ENCODE results near the gene PTPRT.

The PTPRT gene

DNA sequence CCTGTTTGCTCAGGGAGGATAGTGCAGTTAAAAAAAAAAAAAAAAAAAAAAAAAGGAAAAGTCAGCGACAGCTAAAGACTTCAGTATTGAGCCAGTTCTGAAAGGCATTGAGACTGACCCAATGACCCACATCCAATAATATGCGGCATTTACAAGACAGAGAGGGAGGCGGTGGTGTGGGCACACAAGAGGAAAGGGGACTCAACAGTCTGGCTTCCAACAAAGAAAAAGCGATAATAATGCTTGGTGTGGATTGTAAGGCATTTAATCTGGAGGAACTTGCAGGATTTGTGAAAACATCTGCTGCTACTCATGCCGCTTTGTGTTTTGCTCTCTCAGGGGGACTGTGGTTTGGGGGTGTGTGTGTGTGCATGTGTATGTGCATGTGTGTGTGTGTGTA lies 787.3 kb downstream of the PTPRT start:
- Mint-ChIP-seq H3K9me3 (peaks cover 12% of the 10 kb centered on the region), H3K4me1 (ENCODE audit: low read depth) (no peaks in the 10 kb centered on the region), H3K27ac (no peak overlapping the region), H3K36me3 (ENCODE audit: low read depth) (no peaks in the 10 kb centered on the region), H3K4me3 (no peak overlapping the region), H3K27me3 (no peaks in the 10 kb centered on the region)
- no peak for DNase-seq

GRCh38 chr20:42401613-42402012 lies 788.1 kb downstream of the PTPRT start:
- H3K4me3 Mint-ChIP-seq, result no peak overlapping the region
- peaks cover 12% of the 10 kb centered on the region for H3K9me3 Mint-ChIP-seq
- no peak for DNase-seq
- no peak overlapping the region for H3K27ac Mint-ChIP-seq
- no peaks in the 10 kb centered on the region for H3K4me1 Mint-ChIP-seq (ENCODE audit: low read depth)
- H3K36me3 Mint-ChIP-seq (ENCODE audit: low read depth), result no peaks in the 10 kb centered on the region
- no peaks in the 10 kb centered on the region for H3K27me3 Mint-ChIP-seq

DNA sequence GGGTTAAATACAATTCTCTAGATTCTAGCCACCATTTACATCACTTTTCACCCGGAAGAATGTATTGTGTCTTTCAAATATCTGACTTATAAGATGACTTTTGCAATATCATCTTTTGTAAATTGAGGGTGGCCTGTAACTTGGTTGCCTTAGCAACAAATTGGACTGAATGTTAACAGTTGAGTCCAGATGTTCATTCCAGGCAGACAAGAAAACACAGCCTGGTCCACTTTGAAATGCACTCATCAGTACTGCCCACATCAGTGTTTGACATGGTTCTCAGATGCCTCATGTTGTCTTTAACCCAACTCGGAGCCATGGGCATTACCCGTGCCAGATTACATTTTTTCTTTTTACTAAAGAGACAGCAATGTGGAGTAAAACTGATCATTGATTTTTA lies 789.9 kb downstream of the PTPRT start:
- H3K4me3 Mint-ChIP-seq, result no peak overlapping the region
- no peaks in the 10 kb centered on the region for H3K36me3 Mint-ChIP-seq (ENCODE audit: low read depth)
- peaks cover 12% of the 10 kb centered on the region for H3K9me3 Mint-ChIP-seq
- no peaks in the 10 kb centered on the region for H3K4me1 Mint-ChIP-seq (ENCODE audit: low read depth)
- no peaks in the 10 kb centered on the region for H3K27me3 Mint-ChIP-seq
- no peak for DNase-seq
- no peak overlapping the region for H3K27ac Mint-ChIP-seq

DNA sequence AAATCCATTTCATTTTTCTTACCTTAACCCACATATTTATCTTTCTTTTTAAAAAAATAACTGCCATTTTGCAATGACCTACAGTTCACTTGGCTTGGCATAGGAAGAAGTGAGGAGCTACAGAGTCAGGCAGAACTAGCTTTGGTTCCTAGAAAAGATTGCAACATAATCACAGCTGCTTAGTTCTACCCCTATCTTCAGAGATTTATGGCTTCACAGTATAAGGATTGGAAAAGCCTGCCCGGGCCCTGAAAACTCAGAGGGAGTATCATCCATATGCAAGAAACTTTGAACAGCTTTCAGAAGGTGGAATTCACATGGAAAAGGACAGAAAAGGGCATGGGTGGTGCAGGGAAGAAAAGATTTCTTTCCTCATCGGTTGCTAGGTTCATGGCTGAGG lies 797.3 kb downstream of the PTPRT start:
- Mint-ChIP-seq H3K4me1 (ENCODE audit: low read depth) (no peaks in the 10 kb centered on the region), H3K36me3 (ENCODE audit: low read depth) (no peaks in the 10 kb centered on the region), H3K27me3 (no peaks in the 10 kb centered on the region), H3K4me3 (no peak overlapping the region), H3K9me3 (peaks cover 1% of the 10 kb centered on the region), H3K27ac (no peak overlapping the region)
- DNase-seq, result no peak

- Mint-ChIP-seq H3K36me3 (ENCODE audit: low read depth) (no peaks in the 10 kb centered on the region), H3K4me1 (ENCODE audit: low read depth) (no peaks in the 10 kb centered on the region), H3K9me3 (peaks cover 4% of the 10 kb centered on the region), H3K27ac (no peak overlapping the region), H3K27me3 (no peaks in the 10 kb centered on the region), H3K4me3 (no peak overlapping the region)
- no peak for DNase-seq
Measured at GRCh38 chr20:42391807-42392206, 797.9 kb downstream of the PTPRT start.

- no peaks in the 10 kb centered on the region for H3K4me1 Mint-ChIP-seq (ENCODE audit: low read depth)
- peaks cover 2% of the 10 kb centered on the region for H3K9me3 Mint-ChIP-seq
- no peaks in the 10 kb centered on the region for H3K27me3 Mint-ChIP-seq
- no peak for DNase-seq
- no peak overlapping the region for H3K4me3 Mint-ChIP-seq
- no peak overlapping the region for H3K27ac Mint-ChIP-seq
- H3K36me3 Mint-ChIP-seq (ENCODE audit: low read depth), result no peaks in the 10 kb centered on the region
Measured at GRCh38 chr20:42380287-42380686, 809.4 kb downstream of the PTPRT start.

- Mint-ChIP-seq H3K4me3 (no peak overlapping the region), H3K27me3 (no peaks in the 10 kb centered on the region), H3K4me1 (ENCODE audit: low read depth) (no peaks in the 10 kb centered on the region), H3K9me3 (peaks cover 2% of the 10 kb centered on the region), H3K36me3 (ENCODE audit: low read depth) (no peaks in the 10 kb centered on the region), H3K27ac (no peak overlapping the region)
- no peak for DNase-seq
Measured at GRCh38 chr20:42379385-42379784, 810.3 kb downstream of the PTPRT start.

DNA sequence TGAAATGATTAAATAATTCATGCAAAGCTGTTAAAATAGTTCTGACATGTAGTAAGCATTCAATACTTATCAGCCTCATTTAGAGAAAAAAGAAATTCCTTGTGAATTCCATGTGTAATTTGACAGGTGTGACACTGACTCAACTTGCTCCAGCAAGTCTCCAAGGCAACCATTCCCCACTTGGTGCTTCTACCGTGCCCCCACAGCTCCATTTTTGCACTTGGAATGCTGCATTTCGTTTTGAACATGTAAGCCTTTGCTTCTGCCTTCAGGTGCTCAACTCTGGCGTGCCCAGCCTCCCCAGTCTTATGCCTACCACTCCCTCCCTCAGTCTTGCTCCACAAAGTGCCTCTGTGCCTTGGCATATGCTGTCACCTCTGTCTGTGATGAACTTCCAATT lies 810.9 kb downstream of the PTPRT start:
- H3K9me3 Mint-ChIP-seq, result peaks cover 1% of the 10 kb centered on the region
- DNase-seq, result no peak
- no peaks in the 10 kb centered on the region for H3K36me3 Mint-ChIP-seq (ENCODE audit: low read depth)
- no peaks in the 10 kb centered on the region for H3K27me3 Mint-ChIP-seq
- no peak overlapping the region for H3K4me3 Mint-ChIP-seq
- H3K27ac Mint-ChIP-seq, result no peak overlapping the region
- no peaks in the 10 kb centered on the region for H3K4me1 Mint-ChIP-seq (ENCODE audit: low read depth)

GRCh38 chr20:42376131-42376530 lies 813.6 kb downstream of the PTPRT start:
- no peaks in the 10 kb centered on the region for H3K36me3 Mint-ChIP-seq (ENCODE audit: low read depth)
- no peak overlapping the region for H3K4me3 Mint-ChIP-seq
- H3K9me3 Mint-ChIP-seq, result no peaks in the 10 kb centered on the region
- DNase-seq, result no peak
- no peaks in the 10 kb centered on the region for H3K27me3 Mint-ChIP-seq
- no peak overlapping the region for H3K27ac Mint-ChIP-seq
- no peaks in the 10 kb centered on the region for H3K4me1 Mint-ChIP-seq (ENCODE audit: low read depth)

DNA sequence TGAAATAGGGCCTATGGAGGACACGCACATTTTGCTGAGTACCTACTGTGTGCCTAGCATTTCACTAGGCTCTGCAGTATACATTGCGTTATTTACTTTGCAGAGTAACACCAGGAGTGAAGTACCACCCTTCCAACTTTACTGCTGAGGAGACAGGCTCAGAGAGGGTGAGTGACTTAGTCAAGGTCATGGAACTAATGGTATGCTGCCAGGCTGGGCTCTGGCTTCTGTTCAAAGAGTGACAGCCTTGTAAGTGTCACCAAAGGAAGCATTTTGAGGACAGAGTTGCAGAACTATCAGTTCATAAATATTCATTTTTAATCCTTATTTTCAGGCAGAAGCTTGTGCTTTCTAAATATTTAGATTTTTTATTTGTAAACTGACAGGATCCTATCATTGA lies 816.7 kb downstream of the PTPRT start:
- Mint-ChIP-seq H3K27me3 (no peaks in the 10 kb centered on the region), H3K27ac (no peak overlapping the region), H3K4me1 (ENCODE audit: low read depth) (no peaks in the 10 kb centered on the region), H3K4me3 (no peak overlapping the region), H3K36me3 (ENCODE audit: low read depth) (no peaks in the 10 kb centered on the region), H3K9me3 (peaks cover 2% of the 10 kb centered on the region)
- no peak for DNase-seq

DNA sequence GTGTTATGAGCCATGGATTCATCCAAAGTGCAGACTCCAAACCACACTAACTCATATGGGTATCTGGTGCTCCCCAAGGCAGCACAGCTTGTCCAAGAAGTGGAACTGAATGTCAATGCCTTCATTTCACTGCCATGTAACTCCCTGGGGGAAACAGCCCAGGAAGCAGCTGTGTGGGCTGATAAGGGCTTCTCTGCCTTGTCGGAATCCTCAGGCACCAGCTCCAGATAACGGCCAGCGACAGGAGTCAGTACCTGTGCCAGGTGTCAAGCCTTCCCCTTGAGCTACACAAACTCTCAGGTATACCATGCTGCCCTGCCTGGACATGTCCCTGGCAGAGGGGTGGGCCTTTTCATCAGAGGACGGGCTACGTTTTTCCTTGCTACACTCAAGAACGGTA lies 819.6 kb downstream of the PTPRT start:
- peaks cover 2% of the 10 kb centered on the region for H3K9me3 Mint-ChIP-seq
- DNase-seq, result no peak
- H3K27ac Mint-ChIP-seq, result no peak overlapping the region
- H3K4me1 Mint-ChIP-seq (ENCODE audit: low read depth), result no peaks in the 10 kb centered on the region
- no peaks in the 10 kb centered on the region for H3K36me3 Mint-ChIP-seq (ENCODE audit: low read depth)
- H3K4me3 Mint-ChIP-seq, result no peak overlapping the region
- no peaks in the 10 kb centered on the region for H3K27me3 Mint-ChIP-seq

GRCh38 chr20:42368910-42369309 lies 820.8 kb downstream of the PTPRT start:
- Mint-ChIP-seq H3K9me3 (peaks cover 2% of the 10 kb centered on the region), H3K27me3 (no peaks in the 10 kb centered on the region), H3K27ac (no peak overlapping the region), H3K4me3 (no peak overlapping the region), H3K4me1 (ENCODE audit: low read depth) (no peaks in the 10 kb centered on the region), H3K36me3 (ENCODE audit: low read depth) (no peaks in the 10 kb centered on the region)
- DNase-seq, result no peak

DNA sequence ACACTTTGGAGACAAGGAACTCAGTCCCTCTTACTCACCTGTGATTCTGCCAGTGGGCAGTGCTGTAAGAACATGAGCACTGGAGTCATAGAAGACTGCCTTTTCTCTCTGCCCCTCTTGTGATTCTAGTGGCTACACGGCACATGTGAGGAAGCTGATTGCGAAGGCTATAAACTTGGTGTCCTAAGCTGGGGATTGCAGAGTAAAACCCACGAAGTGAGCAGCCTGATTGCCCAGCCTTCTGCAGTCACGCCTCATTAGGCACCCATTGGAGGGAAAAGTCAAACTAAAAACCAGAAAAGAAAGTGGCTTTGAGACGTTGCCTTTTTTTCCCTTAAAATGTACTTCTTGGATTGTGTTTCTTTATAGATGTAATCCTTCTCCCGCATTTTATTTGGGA lies 823.1 kb downstream of the PTPRT start:
- Mint-ChIP-seq H3K36me3 (ENCODE audit: low read depth) (no peaks in the 10 kb centered on the region), H3K27me3 (no peaks in the 10 kb centered on the region), H3K4me3 (no peak overlapping the region), H3K4me1 (ENCODE audit: low read depth) (no peaks in the 10 kb centered on the region), H3K9me3 (peaks cover 2% of the 10 kb centered on the region), H3K27ac (no peak overlapping the region)
- DNase-seq, result no peak

- no peak overlapping the region for H3K4me3 Mint-ChIP-seq
- no peak overlapping the region for H3K27ac Mint-ChIP-seq
- H3K36me3 Mint-ChIP-seq (ENCODE audit: low read depth), result no peaks in the 10 kb centered on the region
- H3K9me3 Mint-ChIP-seq, result peaks cover 1% of the 10 kb centered on the region
- DNase-seq, result no peak
- no peaks in the 10 kb centered on the region for H3K4me1 Mint-ChIP-seq (ENCODE audit: low read depth)
- H3K27me3 Mint-ChIP-seq, result no peaks in the 10 kb centered on the region
Measured at GRCh38 chr20:42364446-42364845, 825.3 kb downstream of the PTPRT start.

GRCh38 chr20:42361402-42361970 lies 828.2 kb downstream of the PTPRT start:
- Mint-ChIP-seq H3K27ac (no peak overlapping the region), H3K36me3 (ENCODE audit: low read depth) (no peaks in the 10 kb centered on the region), H3K4me3 (no peak overlapping the region), H3K4me1 (ENCODE audit: low read depth) (no peaks in the 10 kb centered on the region), H3K9me3 (no peaks in the 10 kb centered on the region), H3K27me3 (no peaks in the 10 kb centered on the region)
- no peak for DNase-seq

DNA sequence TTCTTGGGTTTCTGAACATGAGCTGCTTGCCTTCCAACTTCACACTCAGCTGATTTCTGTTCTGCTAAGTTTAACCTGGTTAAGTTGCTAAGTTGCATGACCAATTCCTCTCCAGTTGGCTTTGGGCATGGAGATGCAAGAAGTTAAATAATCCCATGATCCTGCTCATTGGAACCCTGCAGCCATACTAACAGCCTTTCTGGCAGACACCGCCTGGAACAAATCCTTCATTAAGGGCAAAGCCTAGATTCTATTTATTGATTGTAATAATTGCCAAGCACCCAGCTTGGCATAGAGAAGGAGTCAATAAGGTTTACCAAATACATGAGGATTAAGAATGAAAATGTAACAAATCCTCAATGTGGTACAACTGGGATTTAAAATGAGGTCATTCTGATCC lies 829.1 kb downstream of the PTPRT start:
- no peaks in the 10 kb centered on the region for H3K27me3 Mint-ChIP-seq
- no peak for DNase-seq
- no peak overlapping the region for H3K4me3 Mint-ChIP-seq
- no peaks in the 10 kb centered on the region for H3K36me3 Mint-ChIP-seq (ENCODE audit: low read depth)
- H3K27ac Mint-ChIP-seq, result no peak overlapping the region
- H3K9me3 Mint-ChIP-seq, result no peaks in the 10 kb centered on the region
- no peaks in the 10 kb centered on the region for H3K4me1 Mint-ChIP-seq (ENCODE audit: low read depth)

Data from activated T-cell treated with anti-CD3 and anti-CD28 coated beads, Interleukin-2, amount 50 U/mL, for 24 hours (primary cell).